PC-9 (cell line): ENCODE results near the gene SIK3. TPM values are rescaled to one million over a fixed set of nuclear protein-coding genes. Genes with fewer than 3 reads are reported as not detected.

Source experiments
- BruUV-seq: library from RNA; stranded (reverse); fragments of 400-500 nt; replicated peaks from 2 replicates; lab custom pipeline; 2021; lab: Mats Ljungman, UMichigan
- CTCF ChIA-PET: fragments of 300-600 bp; sonication (Branson Sonifier 250); formaldehyde crosslinking; loops from one replicate; lab custom pipeline; 2022; ENCODE audit warnings: antibody characterized with exemption; lab: Charles Lee
- POLR2A ChIA-PET: fragments of 300-600 bp; sonication (Branson Sonifier 250); formaldehyde crosslinking; loops from one replicate; lab custom pipeline; 2022; ENCODE audit warnings: antibody characterized with exemption; ENCODE audit not compliant: unreplicated experiment; lab: Charles Lee
- DNase-seq, 2 experiments: peaks; one replicate each; pipeline versions ENCODE4 v3.0.0 to v3.0.0-alpha.2; 2015 to 2022; ENCODE audit warnings: mixed read lengths in 1 of 2
- H2AFZ ChIP-seq: fragments of 200-600 bp; sonication (generic); 2 replicates; pipeline ENCODE4 v1.8.1; 2017; ENCODE audit warnings: antibody characterized with exemption
- H3F3A ChIP-seq: fragments of 200-600 bp; sonication (generic); 2 replicates; pipeline ENCODE4 v1.8.1; 2017; ENCODE audit warnings: antibody characterized with exemption, mild to moderate bottlenecking, low read depth; ENCODE audit not compliant: insufficient read depth
- H3K27ac ChIP-seq: fragments of 200-600 bp; sonication (generic); 2 replicates; pipeline ENCODE4 v1.6.1; 2016; ENCODE audit warnings: mixed run types
- H3K27me3 ChIP-seq: fragments of 200-600 bp; sonication (generic); 2 replicates; pipeline ENCODE4 v1.6.1; 2016; ENCODE audit warnings: low read depth, mixed run types; ENCODE audit not compliant: insufficient read depth
- H3K36me3 ChIP-seq: fragments of 200-600 bp; sonication (generic); 2 replicates; pipeline ENCODE4 v1.6.1; 2016; ENCODE audit warnings: low read depth, mixed run types
- H3K4me1 ChIP-seq: fragments of 200-600 bp; sonication (generic); replicated peaks from 2 replicates; pipeline ENCODE4 v1.6.1; 2016; ENCODE audit warnings: mixed run types; ENCODE audit not compliant: insufficient read depth
- H3K4me2 ChIP-seq: fragments of 200-600 bp; sonication (generic); 2 replicates; pipeline ENCODE4 v1.6.1; 2017; ENCODE audit warnings: mixed run types
- H3K4me3 ChIP-seq: fragments of 200-600 bp; sonication (generic); 2 replicates; pipeline ENCODE4 v1.6.1; 2016; ENCODE audit warnings: mixed run types
- H3K79me2 ChIP-seq: fragments of 200-600 bp; sonication (generic); 2 replicates; pipeline ENCODE4 v1.6.1; 2017; ENCODE audit warnings: low read depth, mixed run types
- H3K9me2 ChIP-seq: fragments of 200-600 bp; sonication (generic); 2 replicates; pipeline ENCODE4 v1.8.1; 2017; ENCODE audit warnings: mild to moderate bottlenecking; ENCODE audit not compliant: insufficient read depth
- H3K9me3 ChIP-seq: fragments of 200-600 bp; sonication (generic); 2 replicates; pipeline ENCODE4 v1.8.1; 2016; ENCODE audit warnings: low read depth; ENCODE audit not compliant: insufficient read depth
- H4K20me1 ChIP-seq: fragments of 200-600 bp; sonication (generic); 2 replicates; pipeline ENCODE4 v1.8.1; 2017; ENCODE audit not compliant: insufficient read depth
- CTCF ChIP-seq: fragments of 200-600 bp; sonication (generic); conservative IDR thresholded peaks from 2 replicates; pipeline ENCODE4 v1.6.1; 2017; ENCODE audit warnings: mixed run types, antibody characterized with exemption, mild to moderate bottlenecking, moderate library complexity
- EZH2 ChIP-seq: fragments of 200-600 bp; sonication (generic); IDR thresholded peaks from 2 replicates; pipeline ENCODE4 v1.8.0; 2017; ENCODE audit warnings: antibody characterized with exemption, low read depth
- intact Hi-C: fragments of 100-400 bp; cut with micrococcal nuclease; formaldehyde crosslinking; loops from one replicate; pipeline ENCODE4 v1.10.0; 2022; ENCODE audit not compliant: unreplicated experiment
- total RNA-seq: library from RNA; stranded (reverse); gene quantifications from 2 replicates; pipeline ENCODE4 v1.2.3, GENCODE V29; 2021

Gene SIK3
- total RNA-seq, 1 experiment from 2014 or later: 30.2 TPM

DNA sequence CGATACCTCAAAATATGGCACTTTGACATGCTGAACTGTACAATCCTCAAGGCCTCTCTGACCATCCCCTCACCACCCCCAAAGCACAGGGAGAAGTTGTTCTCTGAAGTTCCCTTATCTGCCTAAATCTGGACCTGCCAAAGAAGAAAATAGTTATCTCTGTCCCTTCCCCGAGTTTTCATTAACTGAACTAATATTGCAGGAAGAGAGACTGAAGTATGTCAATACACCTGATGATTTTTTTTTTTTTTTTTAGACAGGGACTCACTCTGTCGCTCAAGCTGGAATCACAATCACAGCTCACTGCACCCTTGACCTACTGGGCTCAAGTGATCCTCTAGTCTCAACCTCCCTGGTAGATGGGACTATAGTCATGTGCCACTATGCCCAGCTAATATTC lies 75.0 kb downstream of the SIK3 start:
- intact Hi-C loops: no loop called here
- Histone ChIP-seq H4K20me1 (no peaks in the 10 kb centered on the region), H3K36me3 (no peaks in the 10 kb centered on the region), H3K9me3 (no peaks in the 10 kb centered on the region), H3K27me3 (no peaks in the 10 kb centered on the region), H3K27ac (no peak overlapping the region), H3K79me2 (peaks cover 68% of the 10 kb centered on the region), H3K9me2 (no peaks in the 10 kb centered on the region), H2AFZ (no peak overlapping the region), H3F3A (peaks cover 43% of the 10 kb centered on the region), H3K4me3 (no peak overlapping the region), H3K4me2 (no peak overlapping the region), H3K4me1 (peaks cover 44% of the 10 kb centered on the region)
- no peak for TF ChIP-seq EZH2
- TF ChIP-seq CTCF: no peak
- CTCF ChIA-PET: interaction anchor here (0.6 kb wide), 1 partner anchor 35 kb away, joined by 9 read pairs; no protein-coding TSS in a partner anchor
- BruUV-seq: no TSS peak
- POLR2A ChIA-PET: no interaction called here
- DNase-seq: no peak

DNA sequence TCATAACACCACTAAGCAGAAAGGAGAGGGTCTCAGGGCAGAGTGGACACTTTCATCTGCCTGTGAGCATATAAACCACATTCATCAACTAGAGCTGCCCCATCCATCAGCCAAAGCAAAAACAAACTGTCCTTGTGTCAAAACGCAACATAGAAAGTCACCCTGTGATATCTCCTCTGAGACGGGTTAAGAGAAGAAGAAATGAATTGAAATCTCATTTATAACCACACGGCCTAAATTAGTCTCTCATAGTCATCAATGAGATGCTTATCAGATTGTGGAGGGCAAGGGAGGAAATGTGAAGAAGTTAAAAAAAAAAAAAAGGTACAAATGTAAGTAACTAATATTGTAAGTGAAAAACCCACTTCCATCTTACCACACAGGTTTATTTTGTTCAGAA lies 75.7 kb downstream of the SIK3 start:
- Histone ChIP-seq H3F3A (peaks cover 43% of the 10 kb centered on the region), H3K9me3 (no peaks in the 10 kb centered on the region), H3K9me2 (no peaks in the 10 kb centered on the region), H3K4me1 (peaks cover 44% of the 10 kb centered on the region), H3K36me3 (no peaks in the 10 kb centered on the region), H3K27me3 (no peaks in the 10 kb centered on the region), H3K4me2 (no peak overlapping the region), H3K79me2 (peaks cover 61% of the 10 kb centered on the region), H3K27ac (0 out of 2 replicates have a peak overlapping the region, but pooled peaks have one; percentile 1), H3K4me3 (no peak overlapping the region), H2AFZ (no peak overlapping the region), H4K20me1 (peaks cover 2% of the 10 kb centered on the region; the same call in 1 of the 2 replicates)
- DNase-seq: no peak
- BruUV-seq: no TSS peak
- no peak for TF ChIP-seq EZH2
- no peak for TF ChIP-seq CTCF
- POLR2A ChIA-PET: interaction anchor here (0.6 kb wide), 1 partner anchor 86 kb away, joined by 5 read pairs; no protein-coding TSS in a partner anchor
- intact Hi-C loops: no loop called here
- CTCF ChIA-PET: no interaction called here

DNA sequence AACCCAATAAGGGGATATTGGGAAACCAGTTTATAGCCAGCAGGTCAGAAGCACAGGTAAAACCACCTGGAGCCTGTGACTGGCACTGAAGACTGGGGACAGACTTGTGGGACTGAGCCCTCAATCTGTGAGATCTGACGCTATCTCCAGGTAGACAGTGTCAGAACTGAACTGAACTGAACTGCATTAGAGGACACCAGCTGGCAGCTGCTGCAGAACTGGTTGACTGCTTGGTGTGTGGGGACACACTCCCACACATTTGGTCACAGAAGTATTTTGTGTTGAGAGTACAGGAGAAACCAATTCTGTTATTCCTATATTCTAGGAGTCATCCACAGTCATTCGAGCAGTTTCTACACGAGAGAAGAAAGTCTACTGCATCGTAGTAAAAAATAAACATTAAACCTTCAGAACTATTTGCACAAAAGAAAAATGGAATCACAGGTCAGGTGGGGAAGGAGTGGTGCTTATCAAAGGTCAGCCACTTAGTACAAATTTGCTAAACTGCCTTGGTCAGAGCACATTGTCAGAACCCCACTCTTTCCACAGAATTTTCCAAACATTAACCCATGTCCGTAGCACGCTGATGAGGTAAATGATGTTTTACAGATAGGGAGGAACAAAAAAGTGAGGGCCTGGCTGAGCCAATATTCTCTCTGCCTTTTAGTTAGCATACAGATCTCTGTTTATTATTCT lies 77.2 kb downstream of the SIK3 start:
- no peaks in the 10 kb centered on the region for H3K9me3 ChIP-seq
- no peak for DNase-seq
- no peaks in the 10 kb centered on the region for H3K36me3 ChIP-seq
- peaks cover 34% of the 10 kb centered on the region for H3F3A ChIP-seq
- peaks cover 12% of the 10 kb centered on the region; the same call in 1 of the 2 replicates for H4K20me1 ChIP-seq
- H3K27me3 ChIP-seq: no peaks in the 10 kb centered on the region
- no TSS peak for BruUV-seq
- peaks cover 60% of the 10 kb centered on the region for H3K79me2 ChIP-seq
- intact Hi-C loops: no loop called here
- POLR2A ChIA-PET: interaction anchor here (0.5 kb wide), 1 partner anchor 57 kb away, joined by 3 read pairs; no protein-coding TSS in a partner anchor
- TF ChIP-seq EZH2 (no peak), CTCF (no peak)
- H3K4me2 ChIP-seq: no peak overlapping the region
- H3K4me3 ChIP-seq: no peak overlapping the region
- H2AFZ ChIP-seq: no peak overlapping the region
- no peak overlapping the region for H3K27ac ChIP-seq
- H3K9me2 ChIP-seq: no peaks in the 10 kb centered on the region
- CTCF ChIA-PET: no interaction called here
- peaks cover 34% of the 10 kb centered on the region for H3K4me1 ChIP-seq
